Left ventricle myocardium inferior (tissue), 1 donor: ENCODE results near the gene CFHR2. TPM values are rescaled to one million over a fixed set of nuclear protein-coding genes. Genes with fewer than 3 reads are reported as not detected.
"Not testable (repeated sequence)": the region's sequence is repeated elsewhere in the genome, so short reads cannot be mapped to it uniquely, and the experiment has no call there.

Source experiments
- DNase-seq: peaks from one replicate; pipeline ENCODE4 v3.0.0-alpha.2; 2020
- H3K27ac ChIP-seq: fragments of 200-600 bp; replicated peaks from 2 replicates; pipeline ENCODE4 v1.8.0; 2021
- H3K27me3 ChIP-seq: fragments of 200-600 bp; 2 replicates; pipeline ENCODE4 v1.8.0; 2021; ENCODE audit warnings: low read depth
- H3K36me3 ChIP-seq: fragments of 200-600 bp; 2 replicates; pipeline ENCODE4 v1.8.0; 2021
- H3K4me1 ChIP-seq: fragments of 200-600 bp; 2 replicates; pipeline ENCODE4 v1.8.0; 2021
- H3K4me3 ChIP-seq: fragments of 200-600 bp; 2 replicates; pipeline ENCODE4 v1.8.0; 2021; ENCODE audit warnings: mild to moderate bottlenecking, moderate library complexity
- H3K9me3 ChIP-seq: fragments of 200-600 bp; replicated peaks from 2 replicates; pipeline ENCODE4 v1.8.0; 2021
- CTCF ChIP-seq: fragments of 200-600 bp; IDR thresholded peaks from 2 replicates; pipeline ENCODE4 v1.8.0; 2021; ENCODE audit warnings: antibody characterized with exemption, mild to moderate bottlenecking, borderline replicate concordance
- intact Hi-C: fragments of 100-400 bp; cut with micrococcal nuclease; formaldehyde crosslinking; loops from one replicate; pipeline ENCODE4 v1.11.0; 2022
- total RNA-seq: library from RNA; stranded (reverse); fragmentation: NEBNext Ultra II Directional; extraction: Animal tissue kit (Norgen Biotek cat#: 25700); gene quantifications from one replicate; pipeline ENCODE4 v1.2.1, GENCODE V29; 2021
- donor health status: DM: no; HTN: yes; CAD: no; lungs with severe emphysema.

Gene CFHR2
- total RNA-seq, 1 donor from 2014 or later, result not detected

GRCh38 chr1:196970182-196970581 lies 26.6 kb downstream of the CFHR2 start:
- no peak for TF ChIP-seq CTCF
- Histone ChIP-seq H3K4me3 (no peak overlapping the region), H3K9me3 (no peaks in the 10 kb centered on the region), H3K36me3 (no peaks in the 10 kb centered on the region), H3K27me3 (no peaks in the 10 kb centered on the region), H3K4me1 (no peaks in the 10 kb centered on the region), H3K27ac (no peak overlapping the region)
- DNase-seq, result no peak
- intact Hi-C loops, result no loop called here

GRCh38 chr1:196976278-196976677 lies 32.7 kb downstream of the CFHR2 start:
- H3K27me3 ChIP-seq, result no peaks in the 10 kb centered on the region
- DNase-seq, result no peak
- H3K36me3 ChIP-seq, result no peaks in the 10 kb centered on the region
- TF ChIP-seq CTCF, result no peak
- H3K4me3 ChIP-seq, result no peak overlapping the region
- no peak overlapping the region for H3K27ac ChIP-seq
- no peaks in the 10 kb centered on the region for H3K4me1 ChIP-seq
- H3K9me3 ChIP-seq, result no peaks in the 10 kb centered on the region
- intact Hi-C loops, result no loop called here

GRCh38 chr1:196977278-196977677 lies 33.7 kb downstream of the CFHR2 start, which contains the start of gene CFHR5:
Gene CFHR5, plus strand, starts transcription at chr1:196977556. Its CDS starts 109 bp downstream, at chr1:196977665.
- H3K4me1 ChIP-seq, result no peaks in the 10 kb centered on the region
- H3K36me3 ChIP-seq, result no peaks in the 10 kb centered on the region
- TF ChIP-seq CTCF, result no peak
- no peaks in the 10 kb centered on the region for H3K9me3 ChIP-seq
- no peaks in the 10 kb centered on the region for H3K27me3 ChIP-seq
- no peak within 1 kb of the TSS for H3K27ac ChIP-seq
- DNase-seq, result no peak
- intact Hi-C loops, result no loop called here
- H3K4me3 ChIP-seq, result no peak within 1 kb of the TSS

- H3K27me3 ChIP-seq, result no peaks in the 10 kb centered on the region
- H3K36me3 ChIP-seq, result no peaks in the 10 kb centered on the region
- H3K27ac ChIP-seq, result no peak overlapping the region
- H3K4me1 ChIP-seq, result no peaks in the 10 kb centered on the region
- no peak overlapping the region for H3K4me3 ChIP-seq
- H3K9me3 ChIP-seq, result no peaks in the 10 kb centered on the region
- TF ChIP-seq CTCF, result no peak
- intact Hi-C loops, result no loop called here
- DNase-seq, result no peak
Observed at GRCh38 chr1:196980859-196981258, 37.3 kb downstream of the CFHR2 start.

- H3K27ac ChIP-seq, H3K9me3 ChIP-seq, H3K4me3 ChIP-seq, H3K27me3 ChIP-seq, intact Hi-C loops, DNase-seq, H3K36me3 ChIP-seq, H3K4me1 ChIP-seq: not testable (repeated sequence)
Observed at GRCh38 chr1:196982247-196982646, 38.7 kb downstream of the CFHR2 start.

- H3K4me1 ChIP-seq, intact Hi-C loops, H3K4me3 ChIP-seq, H3K27ac ChIP-seq, H3K9me3 ChIP-seq, H3K36me3 ChIP-seq, H3K27me3 ChIP-seq, DNase-seq: not testable (repeated sequence)
Observed at GRCh38 chr1:196991919-196992651, 48.5 kb downstream of the CFHR2 start.
